ENCODE data around the gene RAB11A.

Gene RAB11A

GRCh38 chr15:65910341-65910740 is 41.0 kb downstream of the RAB11A start:
- no peak for TF ChIP-seq CTCF (IDR thresholded peaks at IDR 0.05; ENCODE audit: borderline replicate concordance, insufficient read depth, low read depth, low read length)
- no peak overlapping the region for H3K4me3 ChIP-seq (ENCODE audit: low read depth, low read length)

GRCh38 chr15:65912235-65912634 is 42.9 kb downstream of the RAB11A start:
- H3K4me3 ChIP-seq (ENCODE audit: low read depth, low read length) = no peak overlapping the region
- TF ChIP-seq CTCF (IDR thresholded peaks at IDR 0.05; ENCODE audit: borderline replicate concordance, insufficient read depth, low read depth, low read length) = no peak

- TF ChIP-seq CTCF (IDR thresholded peaks at IDR 0.05; ENCODE audit: borderline replicate concordance, insufficient read depth, low read depth, low read length) = no peak
- no peak overlapping the region for H3K4me3 ChIP-seq (ENCODE audit: low read depth, low read length)
Measured at GRCh38 chr15:65913631-65914199, 44.4 kb downstream of the RAB11A start.

GRCh38 chr15:65914386-65914785 is 45.1 kb downstream of the RAB11A start:
- TF ChIP-seq CTCF (IDR thresholded peaks at IDR 0.05; ENCODE audit: borderline replicate concordance, insufficient read depth, low read depth, low read length) = no peak

GRCh38 chr15:65914981-65915925 is 46.0 kb downstream of the RAB11A start:
- no peak overlapping the region for H3K4me3 ChIP-seq (ENCODE audit: low read depth, low read length)
- no peak for TF ChIP-seq CTCF (IDR thresholded peaks at IDR 0.05; ENCODE audit: borderline replicate concordance, insufficient read depth, low read depth, low read length)

More at GRCh38 chr15:65914386-65914785, 45.1 kb downstream of the RAB11A start:
- no peak overlapping the region for H3K4me3 ChIP-seq (ENCODE audit: low read depth, low read length)

GRCh38 chr15:65916041-65916663 is 46.9 kb downstream of the RAB11A start:
- no peak for TF ChIP-seq CTCF (IDR thresholded peaks at IDR 0.05; ENCODE audit: borderline replicate concordance, insufficient read depth, low read depth, low read length)
- no peak overlapping the region for H3K4me3 ChIP-seq (ENCODE audit: low read depth, low read length)
